ENCODE measurements around the gene SYT12. TPM values are rescaled to one million over a fixed set of nuclear protein-coding genes. Genes with fewer than 3 reads are reported as not detected.
A peak's percentile ranks its signal among the peaks of the same experiment; 100 is the strongest.

The SYT12 gene
- total RNA-seq: 0.44 and 0.48 TPM in 2 replicates
- long read RNA-seq: 0 reads

- H3K4me3 Mint-ChIP-seq: peak within 1 kb of the TSS; percentile 26
- H3K27me3 Mint-ChIP-seq (ENCODE audit: low read depth): peaks cover 67% of the 10 kb centered on the region
- H3K36me3 Mint-ChIP-seq (ENCODE audit: low read depth): no peaks in the 10 kb centered on the region
- peaks cover 8% of the 10 kb centered on the region for H3K4me1 Mint-ChIP-seq
- TF ChIP-seq CTCF (conservative IDR thresholded peaks at IDR 0.05): no peak
- no peaks in the 10 kb centered on the region for H3K9me3 Mint-ChIP-seq
- no peak for DNase-seq (ENCODE audit: low read depth, low spot score)
- H3K27ac Mint-ChIP-seq (ENCODE audit: unreplicated experiment): no peak within 1 kb of the TSS
Observed at GRCh38 chr11:67022961-67023956, at the start of gene SYT12. SYT12 (plus strand) TSS chr11:67023134; CDS start chr11:67030145, 7,011 bp downstream.

- peaks cover 5% of the 10 kb centered on the region for H3K4me1 Mint-ChIP-seq
- H3K9me3 Mint-ChIP-seq: no peaks in the 10 kb centered on the region
- no peak for TF ChIP-seq CTCF (conservative IDR thresholded peaks at IDR 0.05)
- no peaks in the 10 kb centered on the region for H3K27me3 Mint-ChIP-seq (ENCODE audit: low read depth)
- no peak for DNase-seq (ENCODE audit: low read depth, low spot score)
- H3K4me3 Mint-ChIP-seq: no peak overlapping the region
- no peaks in the 10 kb centered on the region for H3K36me3 Mint-ChIP-seq (ENCODE audit: low read depth)
- H3K27ac Mint-ChIP-seq (ENCODE audit: unreplicated experiment): no peak overlapping the region
Observed at GRCh38 chr11:66973956-66974580, 48.9 kb upstream of the SYT12 start.

GRCh38 chr11:66974724-66975404 lies 48.1 kb upstream of the SYT12 start, which contains the start of gene C11orf86:
C11orf86 (plus strand) TSS chr11:66975304; CDS start chr11:66975363, 59 bp downstream.
- DNase-seq (ENCODE audit: low read depth, low spot score): no peak
- Mint-ChIP-seq H3K27ac (ENCODE audit: unreplicated experiment) (no peak within 1 kb of the TSS), H3K4me1 (peaks cover 5% of the 10 kb centered on the region), H3K27me3 (ENCODE audit: low read depth) (no peaks in the 10 kb centered on the region), H3K9me3 (no peaks in the 10 kb centered on the region), H3K36me3 (ENCODE audit: low read depth) (no peaks in the 10 kb centered on the region), H3K4me3 (no peak within 1 kb of the TSS)
- TF ChIP-seq CTCF (conservative IDR thresholded peaks at IDR 0.05): no peak

- Mint-ChIP-seq H3K9me3 (no peaks in the 10 kb centered on the region), H3K36me3 (ENCODE audit: low read depth) (no peaks in the 10 kb centered on the region), H3K27me3 (ENCODE audit: low read depth) (no peaks in the 10 kb centered on the region), H3K27ac (ENCODE audit: unreplicated experiment) (no peak overlapping the region), H3K4me1 (peaks cover 5% of the 10 kb centered on the region), H3K4me3 (no peak overlapping the region)
- DNase-seq (ENCODE audit: low read depth, low spot score): no peak
- no peak for TF ChIP-seq CTCF (conservative IDR thresholded peaks at IDR 0.05)
Observed at GRCh38 chr11:66975405-66976027, 47.4 kb upstream of the SYT12 start.

- Mint-ChIP-seq H3K36me3 (ENCODE audit: low read depth) (no peaks in the 10 kb centered on the region), H3K4me1 (peaks cover under 1% of the 10 kb centered on the region), H3K27ac (ENCODE audit: unreplicated experiment) (no peak overlapping the region), H3K4me3 (no peak overlapping the region), H3K27me3 (ENCODE audit: low read depth) (no peaks in the 10 kb centered on the region), H3K9me3 (no peaks in the 10 kb centered on the region)
- peak; percentile 75 for TF ChIP-seq CTCF (conservative IDR thresholded peaks at IDR 0.05)
- DNase-seq (ENCODE audit: low read depth, low spot score): peak; percentile 70
Observed at GRCh38 chr11:66976028-66976467, 46.9 kb upstream of the SYT12 start.

Measured in neural crest cell (in vitro differentiated cells).